SK-N-SH treated with all-trans-retinoic acid at 6 μM for 48 hours (cell line): ENCODE data around the gene FDX1.

Source experiments
- ARNTL ChIP-seq: fragments of 450-650 bp; formaldehyde crosslinking; IDR thresholded peaks from 2 replicates; pipeline ENCODE4 v1.5.0; 2020; ENCODE audit warnings: low read depth, mild to moderate bottlenecking, moderate library complexity, borderline replicate concordance
- BACH2 ChIP-seq: fragments of 250-450 bp; sonication (Bioruptor Pico); IDR thresholded peaks from 2 replicates; pipeline ENCODE4 v1.9.0; 2021; ENCODE audit warnings: mild to moderate bottlenecking, borderline replicate concordance
- ESRRG ChIP-seq: fragments of 250-450 bp; sonication (Bioruptor Pico); IDR thresholded peaks from 2 replicates; pipeline ENCODE4 v1.6.1; 2021; ENCODE audit warnings: mild to moderate bottlenecking
- PPARA ChIP-seq: fragments of 250-450 bp; sonication (Bioruptor Pico); IDR thresholded peaks from 2 replicates; pipeline ENCODE4 v1.5.0; 2020; ENCODE audit warnings: mild to moderate bottlenecking, borderline replicate concordance
- TCF4 ChIP-seq: fragments of 250-450 bp; sonication (Bioruptor Pico); IDR thresholded peaks from 2 replicates; pipeline ENCODE4 v1.8.0; 2021; ENCODE audit warnings: mild to moderate bottlenecking, moderate library complexity, borderline replicate concordance
- TOX ChIP-seq: fragments of 250-450 bp; sonication (Bioruptor Pico); IDR thresholded peaks from 2 replicates; pipeline ENCODE4 v1.8.0; 2021; ENCODE audit warnings: mild to moderate bottlenecking, moderate library complexity, borderline replicate concordance
- ZFP30 ChIP-seq: fragments of 450-650 bp; formaldehyde crosslinking; IDR thresholded peaks from 2 replicates; pipeline ENCODE4 v1.5.0; 2022; ENCODE audit warnings: mild to moderate bottlenecking, moderate library complexity
- ZNF8 ChIP-seq: fragments of 450-650 bp; formaldehyde crosslinking; IDR thresholded peaks from 2 replicates; pipeline ENCODE4 v1.5.0; 2020; ENCODE audit warnings: mild to moderate bottlenecking, moderate library complexity
- TF ChIP-seq, protein P1 (sequence below): fragments of 250-450 bp; sonication (Bioruptor Pico); IDR thresholded peaks from 2 replicates; pipeline ENCODE4 v1.8.0; 2020; ENCODE audit warnings: mild to moderate bottlenecking, moderate library complexity, borderline replicate concordance
- TF ChIP-seq, protein P2 (sequence below): fragments of 250-450 bp; sonication (Bioruptor Pico); IDR thresholded peaks from 2 replicates; pipeline ENCODE4 v1.5.1; 2020; ENCODE audit warnings: low read depth, mild to moderate bottlenecking, moderate library complexity

DNA sequence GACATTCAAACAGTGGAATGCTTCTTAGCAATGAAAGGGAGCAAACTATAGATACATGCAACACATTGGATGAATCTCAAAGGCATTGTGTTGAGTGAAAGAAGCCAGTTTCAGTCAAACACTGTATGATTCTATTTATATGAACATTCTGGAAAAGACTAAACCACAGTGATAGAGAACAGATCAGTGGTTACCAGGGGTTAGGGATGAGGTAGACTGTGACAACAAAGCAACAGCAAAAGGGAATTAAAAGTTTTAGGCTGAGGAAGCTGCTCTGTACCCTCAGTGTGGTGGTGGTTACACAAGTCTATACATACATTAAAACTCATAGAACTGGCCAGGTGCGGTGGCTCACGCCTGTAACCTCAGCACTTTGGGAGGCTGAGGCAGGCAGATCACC lies 23.0 kb downstream of the FDX1 start:
- no peak for TF ChIP-seq BACH2
- no peak for TF ChIP-seq ARNTL (CRISPR knock-in tag)
- TF ChIP-seq PPARA, result no peak
- no peak for TF ChIP-seq ZNF8 (CRISPR knock-in tag)
- TF ChIP-seq TCF4 (CRISPR knock-in tag), result no peak
- no peak for TF ChIP-seq ZFP30 (CRISPR knock-in tag)
- TF ChIP-seq, protein P1, sequence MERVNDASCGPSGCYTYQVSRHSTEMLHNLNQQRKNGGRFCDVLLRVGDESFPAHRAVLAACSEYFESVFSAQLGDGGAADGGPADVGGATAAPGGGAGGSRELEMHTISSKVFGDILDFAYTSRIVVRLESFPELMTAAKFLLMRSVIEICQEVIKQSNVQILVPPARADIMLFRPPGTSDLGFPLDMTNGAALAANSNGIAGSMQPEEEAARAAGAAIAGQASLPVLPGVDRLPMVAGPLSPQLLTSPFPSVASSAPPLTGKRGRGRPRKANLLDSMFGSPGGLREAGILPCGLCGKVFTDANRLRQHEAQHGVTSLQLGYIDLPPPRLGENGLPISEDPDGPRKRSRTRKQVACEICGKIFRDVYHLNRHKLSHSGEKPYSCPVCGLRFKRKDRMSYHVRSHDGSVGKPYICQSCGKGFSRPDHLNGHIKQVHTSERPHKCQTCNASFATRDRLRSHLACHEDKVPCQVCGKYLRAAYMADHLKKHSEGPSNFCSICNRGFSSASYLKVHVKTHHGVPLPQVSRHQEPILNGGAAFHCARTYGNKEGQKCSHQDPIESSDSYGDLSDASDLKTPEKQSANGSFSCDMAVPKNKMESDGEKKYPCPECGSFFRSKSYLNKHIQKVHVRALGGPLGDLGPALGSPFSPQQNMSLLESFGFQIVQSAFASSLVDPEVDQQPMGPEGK, result no peak
- TF ChIP-seq TOX (CRISPR knock-in tag), result no peak
- no peak for TF ChIP-seq ESRRG (CRISPR knock-in tag)
- TF ChIP-seq, protein P2, sequence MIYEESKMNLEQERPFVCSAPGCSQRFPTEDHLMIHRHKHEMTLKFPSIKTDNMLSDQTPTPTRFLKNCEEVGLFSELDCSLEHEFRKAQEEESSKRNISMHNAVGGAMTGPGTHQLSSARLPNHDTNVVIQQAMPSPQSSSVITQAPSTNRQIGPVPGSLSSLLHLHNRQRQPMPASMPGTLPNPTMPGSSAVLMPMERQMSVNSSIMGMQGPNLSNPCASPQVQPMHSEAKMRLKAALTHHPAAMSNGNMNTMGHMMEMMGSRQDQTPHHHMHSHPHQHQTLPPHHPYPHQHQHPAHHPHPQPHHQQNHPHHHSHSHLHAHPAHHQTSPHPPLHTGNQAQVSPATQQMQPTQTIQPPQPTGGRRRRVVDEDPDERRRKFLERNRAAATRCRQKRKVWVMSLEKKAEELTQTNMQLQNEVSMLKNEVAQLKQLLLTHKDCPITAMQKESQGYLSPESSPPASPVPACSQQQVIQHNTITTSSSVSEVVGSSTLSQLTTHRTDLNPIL (CRISPR knock-in tag), result no peak
